CD4-positive, CD25-positive, alpha-beta regulatory T cell (primary cell): ENCODE measurements around the gene WAS. TPM values are rescaled to one million over a fixed set of nuclear protein-coding genes. Genes with fewer than 3 reads are reported as not detected.
"Not testable (repeated sequence)": the region's sequence is repeated elsewhere in the genome, so short reads cannot be mapped to it uniquely, and the experiment has no call there.

ENCODE experiments used
- ATAC-seq, 2 donors: fragments of 150-1000 bp; cut with Tn5 transposase; one replicate each; pipeline ENCODE4 v1.10.0; 2021; ENCODE audit warnings: low read depth in 2 of 2, moderate number of reproducible peaks in 2 of 2, moderate library complexity in 1 of 2
- DNase-seq, 3 donors: peaks; one replicate each; pipeline versions ENCODE4 v3.0.0 to v3.0.0-alpha.2; 2012 to 2022; ENCODE audit warnings: mixed read lengths in 1 of 3
- H3K27ac ChIP-seq: one replicate; pipeline ENCODE4 v1.7.0; 2013; ENCODE audit warnings: mild to moderate bottlenecking, low read length; ENCODE audit not compliant: insufficient read depth, poor library complexity, severe bottlenecking
- H3K27me3 ChIP-seq: one replicate; pipeline ENCODE4 v1.7.0; 2013; ENCODE audit warnings: low read length; ENCODE audit not compliant: control insufficient read depth, insufficient read depth
- H3K36me3 ChIP-seq: one replicate; pipeline ENCODE4 v1.7.0; 2013; ENCODE audit warnings: mild to moderate bottlenecking, low read length, moderate library complexity; ENCODE audit not compliant: control insufficient read depth, insufficient read depth
- H3K4me1 ChIP-seq: 2 replicates; pipeline ENCODE4 v1.7.0; 2013; ENCODE audit warnings: mild to moderate bottlenecking, low read length; ENCODE audit not compliant: insufficient read depth, control insufficient read depth, poor library complexity, severe bottlenecking
- H3K4me3 ChIP-seq: one replicate; pipeline ENCODE4 v1.7.0; 2013; ENCODE audit warnings: low read depth, mild to moderate bottlenecking, low read length, moderate library complexity
- H3K9me3 ChIP-seq, 2 experiments: 1 replicate in 1 of 2; 2 replicates in 1 of 2; pipeline ENCODE4 v1.7.0; 2013; ENCODE audit warnings: low read length in 2 of 2, mild to moderate bottlenecking in 1 of 2, moderate library complexity in 1 of 2; ENCODE audit not compliant: control insufficient read depth in 2 of 2
- H3K27ac Mint-ChIP-seq, 3 donors: one replicate each; pipeline ENCODE4 v1.8.0; 2020 to 2022; ENCODE audit warnings: mild to moderate bottlenecking in 3 of 3, mixed read lengths in 3 of 3, moderate library complexity in 2 of 3
- H3K27me3 Mint-ChIP-seq: one replicate; pipeline ENCODE4 v1.8.0; 2022; ENCODE audit warnings: mild to moderate bottlenecking, mixed read lengths
- H3K36me3 Mint-ChIP-seq: one replicate; pipeline ENCODE4 v1.8.0; 2020; ENCODE audit warnings: mixed read lengths
- H3K4me1 Mint-ChIP-seq, 4 donors: one replicate each; pipeline ENCODE4 v1.8.0; 2020 to 2022; ENCODE audit warnings: mixed read lengths in 4 of 4, mild to moderate bottlenecking in 1 of 4
- H3K4me3 Mint-ChIP-seq, 4 donors: one replicate each; pipeline ENCODE4 v1.8.0; 2020 to 2022; ENCODE audit warnings: mild to moderate bottlenecking in 4 of 4, mixed read lengths in 4 of 4, moderate library complexity in 3 of 4
- H3K9me3 Mint-ChIP-seq, 7 donors: one replicate each; pipeline ENCODE4 v1.8.0; 2020 to 2022; ENCODE audit warnings: mixed read lengths in 7 of 7, mild to moderate bottlenecking in 3 of 7, moderate library complexity in 2 of 7
- polyA plus RNA-seq, 4 donors: library from polyadenylated mRNA; unstranded; fragments of 300-500 nt; fragmentation: Illumina TruSeq; gene quantifications; one replicate each; pipeline ENCODE4 v1.2.3, GENCODE V29; 2021
- total RNA-seq: library from RNA; stranded (reverse); gene quantifications from one replicate; pipeline ENCODE4 v1.2.3, GENCODE V29; 2022

Gene WAS
- total and polyA plus RNA-seq, 5 donors from 2014 or later, result 12.4 to 101 (median 21.7) TPM

DNA sequence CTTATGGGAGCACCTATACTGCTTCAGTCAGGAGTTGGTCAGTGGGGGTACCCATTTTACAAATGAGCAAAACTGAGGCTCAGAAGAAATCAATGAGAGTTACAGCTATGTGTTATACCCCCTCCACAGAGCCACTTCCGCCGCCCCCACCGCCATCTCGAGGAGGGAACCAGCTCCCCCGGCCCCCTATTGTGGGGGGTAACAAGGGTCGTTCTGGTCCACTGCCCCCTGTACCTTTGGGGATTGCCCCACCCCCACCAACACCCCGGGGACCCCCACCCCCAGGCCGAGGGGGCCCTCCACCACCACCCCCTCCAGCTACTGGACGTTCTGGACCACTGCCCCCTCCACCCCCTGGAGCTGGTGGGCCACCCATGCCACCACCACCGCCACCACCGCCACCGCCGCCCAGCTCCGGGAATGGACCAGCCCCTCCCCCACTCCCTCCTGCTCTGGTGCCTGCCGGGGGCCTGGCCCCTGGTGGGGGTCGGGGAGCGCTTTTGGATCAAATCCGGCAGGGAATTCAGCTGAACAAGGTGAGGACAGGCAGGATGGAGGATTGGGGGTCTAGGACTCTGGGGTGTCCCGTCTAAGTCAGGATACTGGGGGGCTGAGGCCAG, 5.0 kb downstream of the WAS start:
- Histone ChIP-seq H3K36me3 (peaks cover 25% of the 10 kb centered on the region), H3K4me3 (no peak overlapping the region), H3K27me3 (no peaks in the 10 kb centered on the region), H3K27ac (no peak overlapping the region), H3K4me1 (peaks cover 32% of the 10 kb centered on the region), H3K9me3 (no peaks in the 10 kb centered on the region)
- Mint-ChIP-seq H3K4me3 (peak overlapping the region in 2 of 4 donors; percentile 10 to 27), H3K4me1 (peaks cover 0 to 47% (median 21%) of the 10 kb centered on the region in 4 donors), H3K36me3 (peaks cover 28% of the 10 kb centered on the region), H3K27ac (no peak overlapping the region), H3K27me3 (no peaks in the 10 kb centered on the region), H3K9me3 (no peaks in the 10 kb centered on the region)
- no peak for DNase-seq
- no peak for ATAC-seq

DNA sequence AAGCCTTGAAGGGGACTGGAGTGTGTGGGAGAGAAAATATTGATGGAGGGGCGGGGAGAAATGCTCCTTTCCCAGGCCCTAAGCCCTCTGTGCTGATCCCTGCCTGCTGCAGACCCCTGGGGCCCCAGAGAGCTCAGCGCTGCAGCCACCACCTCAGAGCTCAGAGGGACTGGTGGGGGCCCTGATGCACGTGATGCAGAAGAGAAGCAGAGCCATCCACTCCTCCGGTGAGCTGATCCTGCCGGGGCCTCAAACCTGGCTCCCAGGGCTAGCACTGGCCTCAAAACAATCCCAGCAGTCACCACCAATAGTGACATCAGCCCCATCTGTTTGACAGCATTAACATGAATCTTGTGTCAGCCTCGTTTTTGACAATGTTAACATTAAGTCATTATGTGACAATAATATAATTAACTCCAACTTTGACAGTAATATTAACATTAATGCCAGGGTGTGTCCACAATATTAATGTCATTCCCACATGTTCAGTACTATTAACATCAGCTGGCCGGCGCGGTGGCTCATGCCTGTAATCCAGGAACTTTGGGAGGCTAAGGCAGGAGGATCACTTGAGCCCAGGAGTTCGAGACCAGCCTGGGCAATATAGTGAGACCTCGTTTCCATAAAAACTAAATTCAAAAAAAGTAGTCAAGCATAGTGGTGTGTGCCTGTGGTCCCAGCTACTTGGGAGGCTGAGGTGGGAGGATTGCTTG, 5.8 kb downstream of the WAS start:
- ATAC-seq (no peak), DNase-seq (no peak)
- no peak overlapping the region for H3K27ac ChIP-seq
- peaks cover 28% of the 10 kb centered on the region for H3K36me3 Mint-ChIP-seq
- H3K9me3 ChIP-seq, result no peaks in the 10 kb centered on the region
- H3K36me3 ChIP-seq, result peaks cover 25% of the 10 kb centered on the region
- H3K4me1 ChIP-seq, result peaks cover 28% of the 10 kb centered on the region
- no peak overlapping the region for H3K4me3 ChIP-seq
- H3K4me3 Mint-ChIP-seq, result no peak overlapping the region
- H3K27ac Mint-ChIP-seq, result no peak overlapping the region
- no peaks in the 10 kb centered on the region for H3K27me3 ChIP-seq
- no peaks in the 10 kb centered on the region for H3K9me3 Mint-ChIP-seq
- H3K4me1 Mint-ChIP-seq, result peaks cover 0 to 40% (median 18%) of the 10 kb centered on the region in 4 donors
- no peaks in the 10 kb centered on the region for H3K27me3 Mint-ChIP-seq

DNA sequence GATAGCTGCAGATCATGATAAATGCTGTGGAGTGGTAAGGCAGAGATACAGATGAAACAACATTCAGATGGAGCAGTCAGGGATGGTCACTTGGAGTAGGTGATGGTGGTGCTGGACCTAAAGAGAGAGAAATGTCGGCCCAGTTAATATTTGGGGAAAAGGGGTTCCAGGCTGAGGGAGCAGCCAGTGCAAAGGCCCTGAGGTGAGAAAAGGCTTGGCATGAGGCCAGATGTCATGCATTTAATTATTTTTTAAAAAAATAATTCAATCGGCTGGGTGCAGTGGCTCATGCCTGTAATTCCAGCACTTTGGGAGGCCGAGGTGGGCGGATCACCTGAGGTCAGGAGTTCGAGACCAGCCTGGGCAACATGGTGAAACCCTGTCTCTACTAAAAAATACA, 8.1 kb downstream of the WAS start:
- Mint-ChIP-seq H3K36me3 (peaks cover 17% of the 10 kb centered on the region), H3K4me1 (peaks cover 0 to 28% (median 7%) of the 10 kb centered on the region in 4 donors), H3K4me3 (peak overlapping the region in 1 of 4 donors; percentile 26)
- H3K36me3 ChIP-seq, result peaks cover 17% of the 10 kb centered on the region
- not testable (repeated sequence) for ATAC-seq, DNase-seq, H3K27me3 ChIP-seq, H3K27ac Mint-ChIP-seq, H3K9me3 ChIP-seq, H3K4me1 ChIP-seq, H3K9me3 Mint-ChIP-seq, H3K4me3 ChIP-seq, H3K27me3 Mint-ChIP-seq, H3K27ac ChIP-seq

DNA sequence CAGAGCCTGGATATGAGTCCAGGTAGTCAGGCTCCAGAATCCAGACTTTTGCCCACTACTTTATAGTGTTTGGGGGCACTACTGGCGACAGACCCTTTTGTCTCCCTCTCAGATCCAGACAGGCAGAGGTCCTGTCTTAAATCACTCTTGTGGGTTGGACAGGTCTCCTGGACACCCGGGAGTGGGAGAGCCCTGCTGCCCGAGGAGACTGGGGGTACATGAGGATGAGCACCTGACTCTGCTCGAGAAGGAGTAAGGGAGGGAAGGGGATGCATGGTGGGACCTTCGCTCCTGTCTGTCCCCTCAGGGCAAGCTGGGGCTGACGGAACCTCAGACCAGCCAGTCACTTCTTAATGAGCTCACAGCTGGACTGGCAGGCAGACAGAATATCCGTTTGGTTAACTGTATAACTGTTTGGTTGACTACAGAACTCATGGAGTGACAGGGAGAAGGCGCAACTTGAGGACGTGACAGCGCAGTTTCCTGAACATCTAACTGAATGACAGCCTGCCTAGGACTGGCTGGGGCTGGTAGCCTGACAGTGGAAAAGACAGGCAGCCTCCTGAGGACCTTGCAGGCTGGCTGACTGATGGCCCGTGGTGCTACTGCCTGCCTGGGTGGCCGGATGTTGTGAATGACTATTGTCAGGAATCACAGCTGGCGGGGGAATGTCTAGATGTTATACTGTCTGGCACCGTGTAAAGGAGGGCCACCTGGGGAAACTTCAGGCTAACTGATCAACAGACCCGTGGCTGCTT, 11.4 kb downstream of the WAS start:
- peak overlapping the region; percentile 86 to 98 (median 95) for H3K27ac Mint-ChIP-seq
- Histone ChIP-seq H3K36me3 (peaks cover 11% of the 10 kb centered on the region), H3K9me3 (no peaks in the 10 kb centered on the region), H3K4me3 (no peak overlapping the region), H3K27ac (no peak overlapping the region), H3K27me3 (no peaks in the 10 kb centered on the region), H3K4me1 (peaks cover 9% of the 10 kb centered on the region)
- H3K4me3 Mint-ChIP-seq, result peak overlapping the region; percentile 48 to 94 (median 81)
- H3K36me3 Mint-ChIP-seq, result peaks cover 7% of the 10 kb centered on the region
- no peaks in the 10 kb centered on the region for H3K9me3 Mint-ChIP-seq
- peaks cover 0 to 30% (median 5%) of the 10 kb centered on the region in 4 donors for H3K4me1 Mint-ChIP-seq
- DNase-seq (no peak), ATAC-seq (no peak)
- no peaks in the 10 kb centered on the region for H3K27me3 Mint-ChIP-seq

DNA sequence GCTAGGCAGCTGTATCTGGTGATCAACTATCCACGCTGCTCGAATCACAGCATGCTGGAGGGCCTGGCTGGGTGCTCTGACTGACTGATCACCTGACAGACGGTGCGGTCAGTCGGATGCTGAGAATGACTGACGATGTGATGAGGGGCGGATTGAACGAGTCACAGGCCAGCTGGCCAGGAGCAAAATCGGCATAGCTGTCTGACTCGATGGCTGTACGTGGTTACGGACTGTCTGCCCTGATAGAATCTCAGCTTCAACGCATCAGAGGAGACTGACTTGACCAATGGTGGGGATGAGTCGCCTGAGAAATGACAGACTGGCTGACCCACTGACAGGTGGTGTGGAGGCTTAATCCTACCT, 11.9 kb downstream of the WAS start:
- Mint-ChIP-seq H3K9me3 (no peaks in the 10 kb centered on the region), H3K36me3 (peaks cover 7% of the 10 kb centered on the region), H3K27me3 (no peaks in the 10 kb centered on the region), H3K4me3 (peak overlapping the region; percentile 91 to 94 (median 93)), H3K27ac (peak overlapping the region; percentile 86 to 98 (median 95)), H3K4me1 (peaks cover 0 to 30% (median 5%) of the 10 kb centered on the region in 4 donors)
- peaks cover 9% of the 10 kb centered on the region for H3K4me1 ChIP-seq
- peak overlapping the region; percentile 83 for H3K27ac ChIP-seq
- no peaks in the 10 kb centered on the region for H3K9me3 ChIP-seq
- H3K4me3 ChIP-seq, result peak overlapping the region; percentile 73
- DNase-seq (no peak), ATAC-seq (no peak)
- H3K36me3 ChIP-seq, result peaks cover 8% of the 10 kb centered on the region
- no peaks in the 10 kb centered on the region for H3K27me3 ChIP-seq

DNA sequence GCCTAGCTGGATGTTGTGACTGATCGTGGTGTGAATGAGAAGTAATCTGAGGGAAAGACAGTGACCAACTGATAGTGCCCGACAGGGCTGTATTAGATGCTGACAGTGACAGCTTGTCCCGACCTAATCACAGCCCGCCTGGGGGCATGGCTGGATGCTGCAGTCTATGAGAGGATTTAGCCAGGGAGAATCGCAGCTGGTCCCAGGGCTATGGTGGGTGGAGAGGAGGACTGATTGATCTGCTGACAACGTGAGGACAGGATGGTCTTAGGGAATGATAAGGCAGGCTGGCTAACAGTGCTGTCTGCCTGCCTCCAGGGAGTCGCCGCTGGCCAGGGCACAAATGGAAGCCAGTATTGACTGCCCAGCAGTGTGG, 12.3 kb downstream of the WAS start:
- H3K9me3 ChIP-seq, result no peaks in the 10 kb centered on the region
- peaks cover 7% of the 10 kb centered on the region for H3K36me3 Mint-ChIP-seq
- no peaks in the 10 kb centered on the region for H3K27me3 ChIP-seq
- no peak for ATAC-seq
- H3K27ac ChIP-seq, result peak overlapping the region; percentile 83
- peaks cover 9% of the 10 kb centered on the region for H3K4me1 ChIP-seq
- no peak for DNase-seq
- peak overlapping the region; percentile 91 to 94 (median 93) for H3K4me3 Mint-ChIP-seq
- no peaks in the 10 kb centered on the region for H3K9me3 Mint-ChIP-seq
- H3K4me1 Mint-ChIP-seq, result peaks cover 0 to 34% (median 5%) of the 10 kb centered on the region in 4 donors
- no peaks in the 10 kb centered on the region for H3K27me3 Mint-ChIP-seq
- H3K27ac Mint-ChIP-seq, result peak overlapping the region; percentile 95 to 98 (median 98)
- H3K4me3 ChIP-seq, result peak overlapping the region; percentile 73
- H3K36me3 ChIP-seq, result peaks cover 12% of the 10 kb centered on the region

DNA sequence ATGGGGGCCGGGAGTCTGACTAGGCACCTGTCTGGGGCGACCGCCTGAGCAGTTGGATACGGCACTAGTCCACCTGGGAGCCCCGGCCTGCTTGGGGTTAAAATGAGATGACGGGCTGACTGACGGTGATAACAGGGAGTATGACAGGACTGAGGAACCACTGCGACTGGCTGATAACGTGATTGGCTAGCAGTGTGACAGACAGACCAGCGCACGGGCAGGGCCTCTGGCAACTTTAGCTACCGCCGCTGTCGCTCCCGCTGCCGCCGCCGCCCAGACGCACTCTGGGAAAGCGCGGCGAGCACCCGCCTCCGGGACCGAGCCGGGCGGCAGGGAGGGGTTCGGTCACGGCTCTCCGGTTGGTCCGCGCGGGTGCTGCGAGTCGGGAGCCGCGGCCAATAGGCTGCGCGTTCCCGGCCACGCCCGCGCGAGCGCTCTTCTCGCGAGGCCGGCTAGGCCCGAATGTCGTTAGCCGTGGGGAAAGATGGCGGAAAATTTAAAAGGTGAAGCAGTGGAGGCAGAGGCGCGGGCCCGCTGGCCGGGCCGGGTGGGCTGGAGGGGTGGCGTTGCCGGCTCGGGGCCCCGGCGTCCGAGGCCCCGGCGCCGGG, 12.8 kb downstream of the WAS start, which contains the start of gene SUV39H1:
Gene SUV39H1, plus strand, starts transcription at position 434 of the 608 bp plus-strand sequence. Its CDS starts 51 bp downstream, at position 485.
- Histone ChIP-seq H3K27me3 (no peaks in the 10 kb centered on the region), H3K36me3 (peaks cover 16% of the 10 kb centered on the region), H3K4me1 (peaks cover 9% of the 10 kb centered on the region), H3K27ac (peak within 1 kb of the TSS; percentile 83), H3K9me3 (no peaks in the 10 kb centered on the region), H3K4me3 (peak within 1 kb of the TSS; percentile 73)
- Mint-ChIP-seq H3K4me1 (peaks cover 0 to 34% (median 5%) of the 10 kb centered on the region in 4 donors), H3K4me3 (peak within 1 kb of the TSS; percentile 91 to 94 (median 93)), H3K27me3 (no peaks in the 10 kb centered on the region), H3K9me3 (no peaks in the 10 kb centered on the region), H3K27ac (peak within 1 kb of the TSS; percentile 95 to 98 (median 98)), H3K36me3 (peaks cover 4% of the 10 kb centered on the region)
- ATAC-seq, result peak; percentile 94
- peak; percentile 80 to 93 (median 88) for DNase-seq
